Measurements from ENCODE around the gene ASAP2. TPM values are rescaled to one million over a fixed set of nuclear protein-coding genes. Genes with fewer than 3 reads are reported as not detected.

The ASAP2 gene
- total and polyA plus RNA-seq, 8 donors = 21.1 to 41.8 (median 35.1) TPM

DNA sequence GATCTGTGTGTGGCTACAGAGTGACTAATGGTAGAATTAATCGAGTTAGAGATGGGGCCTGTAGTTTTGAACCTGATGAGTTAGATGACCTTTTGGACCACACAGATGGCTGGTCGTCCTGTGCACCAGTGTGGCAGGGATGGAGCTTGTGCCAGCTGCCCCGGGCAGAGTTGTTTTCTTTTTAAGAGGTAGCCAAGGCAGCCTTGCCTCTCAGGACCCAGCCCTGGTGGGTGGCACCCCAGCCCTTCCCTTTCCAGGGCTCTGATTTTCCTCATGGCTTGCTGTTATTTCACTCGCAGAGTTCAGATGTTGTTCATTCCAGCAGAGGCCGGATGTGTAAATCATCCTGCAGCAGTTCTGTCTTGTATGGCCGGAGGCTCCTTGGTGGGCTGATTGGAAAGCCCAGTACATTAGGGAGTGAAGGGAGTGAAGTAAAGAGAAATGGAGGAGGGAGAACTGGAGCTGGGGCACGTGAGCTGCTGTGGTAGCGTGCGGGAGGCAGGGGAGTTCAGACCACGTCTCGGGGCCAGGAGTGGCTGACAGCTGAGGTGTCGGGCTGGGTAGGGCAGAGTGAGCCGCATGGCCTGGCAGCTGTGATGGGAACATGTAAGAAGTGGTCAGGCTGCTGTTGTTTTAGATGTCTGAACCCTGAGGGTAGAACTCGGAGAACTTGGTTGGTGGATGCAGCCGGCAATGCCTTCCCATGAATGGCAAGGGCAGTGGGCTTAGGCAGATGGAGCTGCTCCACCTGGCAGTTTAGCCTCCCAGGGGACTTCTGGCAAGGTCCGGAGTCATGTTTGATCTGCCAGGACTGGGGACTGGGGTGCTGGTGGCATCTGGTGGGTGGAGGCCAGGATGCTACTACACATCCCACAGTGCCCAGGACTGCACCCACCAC, 28.8 kb downstream of the ASAP2 start:
- DNase-seq (peak in 2 of 4 donors; percentile 45 to 57), ATAC-seq (no peak)
- H3K4me1 ChIP-seq = peaks cover 40 to 81% of the 10 kb centered on the region in 2 donors
- H3K9me3 ChIP-seq = no peaks in the 10 kb centered on the region
- H3K4me3 ChIP-seq = no peak overlapping the region
- TF ChIP-seq, protein P1, sequence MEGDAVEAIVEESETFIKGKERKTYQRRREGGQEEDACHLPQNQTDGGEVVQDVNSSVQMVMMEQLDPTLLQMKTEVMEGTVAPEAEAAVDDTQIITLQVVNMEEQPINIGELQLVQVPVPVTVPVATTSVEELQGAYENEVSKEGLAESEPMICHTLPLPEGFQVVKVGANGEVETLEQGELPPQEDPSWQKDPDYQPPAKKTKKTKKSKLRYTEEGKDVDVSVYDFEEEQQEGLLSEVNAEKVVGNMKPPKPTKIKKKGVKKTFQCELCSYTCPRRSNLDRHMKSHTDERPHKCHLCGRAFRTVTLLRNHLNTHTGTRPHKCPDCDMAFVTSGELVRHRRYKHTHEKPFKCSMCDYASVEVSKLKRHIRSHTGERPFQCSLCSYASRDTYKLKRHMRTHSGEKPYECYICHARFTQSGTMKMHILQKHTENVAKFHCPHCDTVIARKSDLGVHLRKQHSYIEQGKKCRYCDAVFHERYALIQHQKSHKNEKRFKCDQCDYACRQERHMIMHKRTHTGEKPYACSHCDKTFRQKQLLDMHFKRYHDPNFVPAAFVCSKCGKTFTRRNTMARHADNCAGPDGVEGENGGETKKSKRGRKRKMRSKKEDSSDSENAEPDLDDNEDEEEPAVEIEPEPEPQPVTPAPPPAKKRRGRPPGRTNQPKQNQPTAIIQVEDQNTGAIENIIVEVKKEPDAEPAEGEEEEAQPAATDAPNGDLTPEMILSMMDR (IDR thresholded peaks at IDR 0.05) = no peak
- no peaks in the 10 kb centered on the region for H3K36me3 ChIP-seq
- peak overlapping the region; percentile 45 to 77 for H3K27ac ChIP-seq
- peaks cover 0 to 1% of the 10 kb centered on the region in 2 donors for H3K27me3 ChIP-seq
- intact Hi-C loops (cut with DNase I) = no loop called here

DNA sequence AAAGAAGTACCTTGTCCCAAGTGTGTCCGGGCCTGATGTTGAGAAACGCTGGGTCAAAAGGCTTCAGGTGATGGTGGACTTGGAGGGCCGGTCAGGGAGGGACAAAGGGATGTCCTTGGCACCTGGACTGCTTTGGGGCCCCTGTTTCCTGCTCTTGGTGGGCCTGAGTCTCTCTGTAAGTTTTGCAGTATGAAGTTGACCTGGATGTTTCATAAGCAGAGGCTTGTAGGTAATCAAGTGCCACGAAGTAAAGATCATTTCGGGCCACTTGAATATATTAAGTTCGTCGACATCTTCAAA, 29.4 kb downstream of the ASAP2 start:
- TF ChIP-seq, protein P1 (IDR thresholded peaks at IDR 0.05) = no peak
- no peaks in the 10 kb centered on the region for H3K27me3 ChIP-seq
- no peaks in the 10 kb centered on the region for H3K9me3 ChIP-seq
- ATAC-seq (no peak), DNase-seq (no peak)
- intact Hi-C loops (cut with DNase I) = no loop called here
- no peaks in the 10 kb centered on the region for H3K36me3 ChIP-seq
- H3K27ac ChIP-seq = peak overlapping the region in 1 of 2 donors; percentile 77
- H3K4me3 ChIP-seq = no peak overlapping the region
- H3K4me1 ChIP-seq = peaks cover 34 to 75% of the 10 kb centered on the region in 2 donors

DNA sequence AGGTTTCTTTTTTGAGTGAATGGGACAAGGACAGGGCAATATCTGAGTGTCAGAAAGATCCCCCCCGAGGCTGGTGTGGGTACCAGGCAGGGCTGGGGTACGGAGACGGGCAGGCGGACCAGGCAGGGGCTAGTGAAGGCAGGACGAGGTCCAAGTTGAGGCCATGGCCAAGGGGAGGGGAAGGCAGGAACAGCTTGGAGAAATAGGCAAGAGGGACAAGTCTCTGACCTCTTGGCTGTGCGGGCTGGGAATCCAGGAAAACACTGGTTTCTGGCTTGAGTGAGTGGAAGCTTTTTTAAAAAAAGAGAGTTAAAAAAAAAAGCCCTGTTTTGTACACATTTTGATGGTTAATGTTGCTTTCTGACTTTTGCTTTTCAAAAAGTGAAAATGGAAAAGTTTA, 30.3 kb downstream of the ASAP2 start:
- Histone ChIP-seq H3K36me3 (no peaks in the 10 kb centered on the region), H3K27me3 (no peaks in the 10 kb centered on the region), H3K4me1 (peaks cover 31 to 67% of the 10 kb centered on the region in 2 donors), H3K27ac (peak overlapping the region; percentile 15 to 38), H3K9me3 (no peaks in the 10 kb centered on the region), H3K4me3 (no peak overlapping the region)
- peak in 1 of 4 donors; percentile 49 for DNase-seq
- TF ChIP-seq, protein P1 (IDR thresholded peaks at IDR 0.05) = no peak
- intact Hi-C loops (cut with DNase I) = no loop called here
- ATAC-seq = no peak

DNA sequence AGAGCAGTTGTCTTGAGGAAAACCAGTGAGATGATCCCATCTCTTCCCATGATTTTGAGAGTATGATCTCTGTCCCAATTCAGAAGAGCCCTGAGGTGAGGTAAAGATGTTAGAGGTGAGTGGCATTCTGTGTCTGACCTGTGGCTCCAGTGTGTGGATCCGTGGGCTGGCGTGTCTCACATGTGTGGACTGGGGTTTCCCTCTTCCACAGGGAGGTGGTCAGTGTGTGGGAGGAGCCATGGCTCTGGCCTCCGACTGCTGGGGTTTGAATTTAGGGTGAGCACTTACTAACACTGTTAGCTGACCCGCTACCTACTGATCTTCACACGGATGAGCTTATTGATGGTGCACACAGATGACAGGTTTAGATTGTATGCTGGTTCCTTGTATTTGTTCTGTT, 31.2 kb downstream of the ASAP2 start:
- DNase-seq = peak in 1 of 4 donors; percentile 35
- Histone ChIP-seq H3K27ac (peak overlapping the region in 1 of 2 donors; percentile 38), H3K27me3 (no peaks in the 10 kb centered on the region), H3K36me3 (no peaks in the 10 kb centered on the region), H3K9me3 (no peaks in the 10 kb centered on the region), H3K4me3 (no peak overlapping the region), H3K4me1 (peaks cover 31 to 57% of the 10 kb centered on the region in 2 donors)
- ATAC-seq = no peak
- TF ChIP-seq, protein P1 (IDR thresholded peaks at IDR 0.05) = no peak
- intact Hi-C loops (cut with DNase I) = no loop called here

DNA sequence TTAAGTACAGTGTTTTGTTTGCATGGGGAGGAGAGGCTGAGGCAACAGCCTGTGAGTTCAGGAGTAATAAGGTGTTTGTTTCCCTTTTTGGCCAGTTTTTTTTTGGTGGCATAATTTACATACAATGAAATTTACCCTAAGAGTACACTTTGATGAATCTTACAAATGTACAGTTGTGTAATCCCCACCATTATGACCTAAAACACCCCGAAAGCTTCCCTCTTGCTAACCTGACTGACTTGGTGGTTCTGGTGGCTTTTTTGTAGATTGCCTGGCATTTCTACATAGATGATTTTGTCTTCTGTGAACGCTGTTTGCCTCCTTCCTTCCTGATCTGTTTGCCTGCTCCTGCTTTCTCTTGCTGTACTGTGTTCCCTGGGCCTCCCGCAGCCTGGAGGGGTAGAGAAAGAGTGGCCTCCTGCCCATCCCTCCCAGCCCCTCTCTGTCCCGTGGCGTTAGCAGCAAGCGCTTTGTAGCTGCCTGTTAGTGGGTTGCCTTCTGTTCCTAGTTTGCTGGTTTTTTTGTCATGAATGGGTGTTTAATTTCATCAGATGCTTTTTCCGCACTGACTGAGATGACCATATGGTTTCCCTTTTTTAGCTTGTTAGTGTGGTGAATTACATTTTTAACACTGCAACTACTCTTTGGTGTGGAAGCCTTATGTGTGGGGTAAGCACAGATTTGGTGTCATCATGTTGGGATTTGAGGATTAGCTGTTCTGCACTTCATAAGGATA, 32.1 kb downstream of the ASAP2 start:
- Histone ChIP-seq H3K4me1 (peaks cover 31 to 49% of the 10 kb centered on the region in 2 donors), H3K36me3 (no peaks in the 10 kb centered on the region), H3K27me3 (no peaks in the 10 kb centered on the region), H3K27ac (peak overlapping the region in 1 of 2 donors; percentile 13), H3K9me3 (no peaks in the 10 kb centered on the region), H3K4me3 (no peak overlapping the region)
- TF ChIP-seq, protein P1 (IDR thresholded peaks at IDR 0.05) = no peak
- intact Hi-C loops (cut with DNase I) = no loop called here
- peak in 1 of 4 donors; percentile 39 for DNase-seq
- ATAC-seq = no peak

Measured in left lung (tissue), 10 donors.